ENCODE data around the gene KNCN.

KNCN gene

DNA sequence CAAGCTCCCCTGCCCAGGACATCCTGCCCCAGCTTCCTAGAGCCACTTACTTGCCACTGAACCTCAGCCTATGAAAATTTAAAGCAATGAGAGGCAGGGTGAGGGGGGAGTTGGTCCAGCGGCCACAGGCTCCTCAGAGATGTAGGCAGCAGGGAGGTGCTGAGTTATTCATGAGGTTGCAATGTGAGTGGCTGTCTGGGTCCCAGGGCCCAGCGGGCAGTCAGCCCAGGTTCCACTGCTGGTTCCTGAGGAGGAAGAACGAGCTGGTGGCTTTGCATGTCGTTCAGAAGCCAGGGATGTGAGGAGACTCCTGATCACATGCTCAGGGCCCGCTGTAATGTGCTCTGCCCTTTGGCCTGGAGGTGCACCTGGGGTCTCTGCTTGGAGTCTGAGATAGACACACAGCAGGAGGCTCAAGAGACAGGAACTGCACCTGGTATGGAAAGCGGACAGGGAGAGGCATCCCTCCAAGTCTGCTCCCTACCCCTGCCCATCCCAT, at the start of gene KNCN:
Gene KNCN (minus strand): TSS at position 51 of the 499 bp plus-strand sequence. CDS start 432 bp downstream, outside the sequence.
- in situ Hi-C loops (cut with MboI; ENCODE audit: low sequenced_read_pairs): no loop called here

DNA sequence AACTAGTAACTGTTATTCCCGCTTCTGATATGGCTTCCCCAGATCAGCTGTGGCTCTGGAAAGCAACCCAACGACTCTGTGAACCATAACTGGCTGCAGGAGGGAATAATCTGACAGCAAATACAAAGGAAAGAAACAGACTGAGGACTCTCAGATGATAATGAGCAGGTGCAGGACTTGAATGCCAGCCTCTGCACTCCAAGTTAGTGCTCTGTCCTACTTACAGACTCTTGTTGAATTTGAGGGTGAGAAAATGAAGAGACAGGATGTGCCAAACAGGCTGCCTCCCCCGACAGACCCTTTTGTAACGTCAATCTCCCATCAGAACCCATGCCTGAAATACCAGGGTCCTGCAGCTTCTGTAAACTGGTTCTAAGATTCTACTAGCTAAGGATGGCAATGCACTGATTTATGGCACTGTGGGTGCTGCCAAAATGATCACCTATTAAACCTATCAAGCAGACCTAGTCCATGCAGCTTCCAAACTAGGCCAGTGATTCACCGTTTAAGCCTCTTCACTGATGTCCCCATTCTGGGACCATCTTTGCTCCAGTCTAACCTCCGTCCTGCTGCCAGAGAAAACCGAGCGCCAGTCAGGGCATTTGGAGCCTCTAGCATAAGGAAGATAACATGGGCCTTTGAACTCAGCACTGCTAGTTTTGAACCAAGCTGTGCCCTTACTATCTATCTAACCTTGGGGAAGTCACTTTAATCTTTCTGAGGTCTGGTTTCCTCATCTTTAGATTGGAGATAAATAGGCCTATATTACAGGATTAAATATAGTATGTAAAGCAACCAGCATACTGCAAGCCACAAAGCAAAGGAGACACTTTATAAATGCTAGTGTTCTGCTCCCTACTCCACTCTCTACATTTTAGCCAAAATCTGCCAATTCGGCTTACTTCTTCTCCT, 47.9 kb upstream of the KNCN start:
- in situ Hi-C loops (cut with MboI; ENCODE audit: low sequenced_read_pairs): no loop called here

DNA sequence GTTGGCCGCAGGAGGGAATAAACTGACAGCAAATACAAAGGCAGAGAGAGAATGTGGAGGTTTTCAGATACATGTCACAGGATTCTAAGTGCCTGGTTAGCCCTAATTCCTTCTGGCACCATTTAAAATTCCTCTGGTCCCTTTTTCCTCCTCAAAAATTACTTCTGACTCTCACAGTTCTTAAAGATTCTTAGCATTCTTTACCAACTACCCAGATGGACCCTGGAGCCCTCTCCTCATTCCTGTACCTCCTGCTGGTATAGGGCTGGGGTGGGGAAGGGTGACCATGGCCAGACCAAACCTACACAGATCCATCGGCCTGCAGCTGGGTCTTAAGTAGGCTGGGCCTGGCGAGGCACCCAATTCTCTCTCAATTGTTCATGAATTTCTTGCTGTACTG, 45.4 kb upstream of the KNCN start:
- in situ Hi-C loops (cut with MboI; ENCODE audit: low sequenced_read_pairs): no loop called here

DNA sequence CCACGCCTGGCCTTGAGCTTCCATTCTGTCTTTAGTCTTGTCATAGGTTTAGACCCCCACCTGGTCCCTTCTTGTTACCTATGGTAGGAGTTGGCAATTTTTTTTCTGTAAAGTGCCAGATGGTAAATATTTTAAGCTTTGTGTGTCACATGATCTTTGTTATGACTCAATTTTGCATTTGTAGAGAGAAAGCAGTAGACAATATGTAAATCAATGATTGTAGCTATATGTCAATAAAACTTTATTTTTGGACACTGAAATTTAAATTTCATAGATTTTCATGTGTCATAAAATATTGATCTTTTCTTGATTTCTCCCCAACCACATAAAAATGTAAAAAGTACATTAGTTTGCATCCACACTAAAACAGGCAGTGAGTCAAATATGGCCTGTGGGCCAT, 44.6 kb upstream of the KNCN start:
- in situ Hi-C loops (cut with MboI; ENCODE audit: low sequenced_read_pairs): no loop called here

DNA sequence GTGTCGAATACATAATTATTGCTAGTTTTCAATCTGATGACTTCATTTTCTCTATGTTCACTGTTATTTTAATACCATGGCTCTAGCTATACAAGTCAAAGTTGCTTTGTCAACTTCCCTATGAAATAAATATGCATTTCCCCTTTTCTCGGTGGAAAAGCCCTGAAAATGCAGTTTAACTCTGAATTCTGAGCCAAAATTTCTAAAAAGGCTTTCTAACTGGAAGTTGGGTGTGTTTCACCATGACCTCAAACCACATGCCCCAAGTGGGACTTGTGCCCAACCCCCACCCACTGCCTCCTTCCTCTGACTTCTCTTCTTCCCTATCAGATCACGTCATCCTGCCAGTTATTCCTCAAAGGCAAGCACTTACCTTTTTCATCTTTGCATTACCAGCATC, 43.7 kb upstream of the KNCN start:
- in situ Hi-C loops (cut with MboI; ENCODE audit: low sequenced_read_pairs): no loop called here

DNA sequence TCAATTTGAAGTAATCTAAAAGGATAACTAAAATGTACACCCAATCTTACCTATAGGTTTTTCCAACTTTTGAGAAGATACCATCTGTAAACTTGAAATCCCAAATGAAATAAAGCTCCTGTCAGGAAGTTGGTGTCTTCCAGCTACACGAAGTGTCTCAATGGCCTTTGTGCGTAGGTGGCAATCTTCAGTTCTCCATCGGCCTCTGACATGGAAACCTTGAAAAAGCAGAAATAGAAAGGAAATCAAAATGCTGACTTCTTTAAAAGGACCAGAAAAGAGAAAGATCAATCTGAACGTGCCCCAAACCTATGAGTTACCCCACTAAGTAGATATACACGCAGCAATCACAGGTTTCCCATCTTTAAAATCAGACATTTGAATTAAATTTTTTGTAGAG, 42.6 kb upstream of the KNCN start:
- in situ Hi-C loops (cut with MboI; ENCODE audit: low sequenced_read_pairs): no loop called here

DNA sequence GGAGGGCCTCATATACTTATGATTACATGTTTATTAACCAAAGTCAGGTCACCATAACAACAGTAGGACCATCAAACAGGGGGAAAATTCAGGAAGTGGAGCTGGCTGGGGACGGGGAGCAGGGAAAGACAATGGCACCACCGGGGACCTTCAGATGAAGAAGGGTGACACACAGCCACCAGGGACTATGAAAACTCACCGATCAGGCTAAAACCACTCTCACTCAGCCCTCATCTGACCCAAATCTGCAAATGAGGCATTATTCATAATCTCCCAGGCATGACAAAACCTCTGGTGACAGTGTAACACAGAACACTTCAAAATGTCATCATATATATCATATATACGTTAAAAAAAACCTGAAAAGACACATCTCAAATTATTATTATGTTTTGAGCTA, 41.4 kb upstream of the KNCN start:
- in situ Hi-C loops (cut with MboI; ENCODE audit: low sequenced_read_pairs): no loop called here

DNA sequence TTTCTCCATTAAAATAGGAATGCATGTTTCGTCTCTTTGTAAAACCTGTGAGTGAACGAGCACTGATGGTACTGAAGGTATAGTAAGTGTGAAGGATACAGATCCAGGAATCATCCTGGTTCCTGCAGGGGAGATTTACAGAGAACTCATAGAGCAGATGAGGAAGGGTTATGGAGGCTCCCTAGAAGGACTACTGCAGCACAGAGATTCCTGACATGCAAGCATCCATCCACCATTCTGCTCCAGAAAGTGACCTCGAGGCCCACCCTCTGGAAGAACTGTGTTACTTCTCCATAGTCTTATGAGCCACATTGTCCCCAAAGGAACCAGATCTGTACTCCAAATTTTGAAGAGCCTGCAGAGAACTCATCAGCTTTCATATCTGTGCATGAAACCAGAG, 38.1 kb upstream of the KNCN start:
- in situ Hi-C loops (cut with MboI; ENCODE audit: low sequenced_read_pairs): no loop called here

DNA sequence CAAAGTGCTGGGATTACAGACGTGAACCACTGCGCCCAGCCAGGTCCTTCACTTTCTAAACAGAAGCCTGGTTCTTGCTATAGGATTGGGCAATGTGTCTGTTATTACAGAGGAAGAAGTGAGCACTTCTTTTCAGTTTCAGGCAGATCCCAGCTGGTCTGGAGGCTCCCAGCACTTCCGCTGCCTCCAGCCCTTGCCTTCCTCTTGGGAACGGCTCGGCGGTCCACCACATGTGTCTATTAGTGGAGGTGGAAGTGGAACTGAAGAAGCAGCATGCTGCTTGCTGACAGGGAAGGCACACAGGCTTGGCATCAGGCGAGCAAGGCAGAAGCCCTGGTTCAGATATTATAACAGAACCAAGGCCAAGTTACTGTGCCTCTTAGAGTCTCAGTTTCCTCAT, 35.6 kb upstream of the KNCN start:
- in situ Hi-C loops (cut with MboI; ENCODE audit: low sequenced_read_pairs): no loop called here

DNA sequence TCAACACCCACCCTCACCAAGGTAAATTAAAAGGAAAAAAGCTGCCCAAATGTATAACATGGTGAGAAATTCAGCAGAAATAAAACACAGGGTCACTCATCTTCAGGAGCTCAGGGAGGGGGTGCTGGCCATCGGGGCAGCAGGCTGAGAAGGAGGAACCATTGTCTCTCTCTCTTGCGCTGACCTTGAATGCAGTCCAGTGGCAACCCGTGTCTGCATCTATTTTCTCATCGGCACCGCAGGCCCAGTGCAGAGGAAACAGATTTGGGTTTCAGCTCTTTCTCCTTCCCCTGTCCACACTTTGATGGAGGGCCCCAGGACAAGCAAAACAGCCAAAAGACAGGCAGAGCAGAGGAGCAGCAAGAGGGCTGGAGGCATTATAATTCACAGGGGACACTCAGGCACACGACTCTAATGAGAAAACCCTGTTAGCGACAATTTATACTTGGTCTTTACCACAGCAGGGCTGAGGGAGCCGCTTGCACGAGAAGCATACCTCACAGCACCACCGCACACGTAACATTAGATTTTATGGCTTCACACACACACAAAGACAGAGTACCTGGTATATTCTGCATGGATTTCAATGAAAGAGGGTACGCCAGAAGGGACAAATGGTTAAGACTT, 34.0 kb upstream of the KNCN start:
- in situ Hi-C loops (cut with MboI; ENCODE audit: low sequenced_read_pairs): no loop called here

DNA sequence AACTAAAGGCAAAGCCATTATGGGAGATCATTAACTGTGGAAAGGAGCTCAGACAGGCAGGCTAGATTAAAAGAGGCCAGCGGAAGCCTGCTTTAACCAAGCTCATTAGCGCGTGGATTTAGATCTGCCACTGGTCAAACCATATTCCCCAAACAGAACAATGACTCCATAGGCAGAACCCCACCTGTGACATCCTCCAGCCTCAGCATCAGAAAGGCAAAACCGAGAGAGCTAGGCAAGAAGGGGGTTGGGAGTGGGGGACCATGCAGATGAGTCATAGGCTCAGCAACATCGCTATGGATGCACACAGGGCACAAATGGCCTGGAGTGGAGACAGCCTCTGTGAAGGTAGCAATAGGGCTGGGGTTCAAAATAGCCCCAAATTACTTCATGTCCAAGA, 32.0 kb upstream of the KNCN start:
- in situ Hi-C loops (cut with MboI; ENCODE audit: low sequenced_read_pairs): no loop called here

DNA sequence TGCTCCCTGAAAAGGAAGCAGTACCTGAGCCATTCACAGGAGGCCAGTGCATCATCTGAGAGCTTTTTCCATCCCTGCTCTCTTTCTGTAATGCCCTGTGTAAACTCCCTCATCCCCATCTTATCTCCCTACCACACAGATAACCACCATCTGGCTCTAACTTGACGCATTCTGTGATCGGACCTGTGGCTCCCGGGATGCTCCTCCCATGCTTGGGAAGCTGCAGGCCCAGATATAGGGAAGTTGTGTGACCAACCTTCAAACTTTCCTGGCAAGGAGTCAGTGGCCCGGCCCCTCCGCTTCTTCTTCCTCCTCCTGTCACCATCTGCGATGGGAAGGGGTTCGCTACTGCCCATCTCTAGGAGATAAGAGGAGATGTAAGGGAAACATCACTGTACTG, 31.5 kb upstream of the KNCN start:
- in situ Hi-C loops (cut with MboI; ENCODE audit: low sequenced_read_pairs): no loop called here

DNA sequence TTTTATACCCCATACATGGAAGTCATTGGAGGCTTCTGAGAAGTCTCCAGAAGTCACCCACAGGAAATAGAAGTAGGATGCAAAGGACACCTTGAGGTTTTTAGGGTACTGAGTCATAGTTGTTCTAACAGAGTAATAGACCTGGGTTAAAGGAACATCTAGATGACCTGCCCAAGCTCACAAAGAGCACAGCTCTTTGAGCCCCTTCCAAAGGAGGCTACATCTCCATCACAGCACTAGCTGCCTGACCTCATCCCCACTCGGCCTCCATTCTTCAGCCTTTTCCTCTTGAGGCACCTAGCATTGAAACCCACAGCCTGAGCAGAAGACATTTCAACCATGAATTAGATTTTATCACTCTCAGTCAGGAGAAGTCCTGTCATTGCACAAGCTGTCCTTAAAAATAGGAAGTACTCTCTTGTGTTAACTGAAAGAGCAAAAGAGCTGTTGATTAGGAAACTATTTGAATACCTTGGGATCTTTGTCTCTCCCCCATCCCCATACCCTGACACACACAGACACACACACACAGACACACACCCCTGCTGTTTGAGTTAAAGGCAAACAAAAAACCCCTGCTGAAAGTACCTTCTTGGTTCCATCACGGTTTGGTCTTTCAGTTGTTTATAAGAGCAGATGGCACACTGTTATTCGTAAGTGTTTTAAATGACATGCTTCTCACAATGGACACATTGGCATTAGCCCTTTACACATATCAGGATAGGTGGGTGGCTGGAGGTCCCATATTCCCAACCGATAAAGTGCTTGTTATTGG, 30.4 kb upstream of the KNCN start:
- in situ Hi-C loops (cut with MboI; ENCODE audit: low sequenced_read_pairs): no loop called here

DNA sequence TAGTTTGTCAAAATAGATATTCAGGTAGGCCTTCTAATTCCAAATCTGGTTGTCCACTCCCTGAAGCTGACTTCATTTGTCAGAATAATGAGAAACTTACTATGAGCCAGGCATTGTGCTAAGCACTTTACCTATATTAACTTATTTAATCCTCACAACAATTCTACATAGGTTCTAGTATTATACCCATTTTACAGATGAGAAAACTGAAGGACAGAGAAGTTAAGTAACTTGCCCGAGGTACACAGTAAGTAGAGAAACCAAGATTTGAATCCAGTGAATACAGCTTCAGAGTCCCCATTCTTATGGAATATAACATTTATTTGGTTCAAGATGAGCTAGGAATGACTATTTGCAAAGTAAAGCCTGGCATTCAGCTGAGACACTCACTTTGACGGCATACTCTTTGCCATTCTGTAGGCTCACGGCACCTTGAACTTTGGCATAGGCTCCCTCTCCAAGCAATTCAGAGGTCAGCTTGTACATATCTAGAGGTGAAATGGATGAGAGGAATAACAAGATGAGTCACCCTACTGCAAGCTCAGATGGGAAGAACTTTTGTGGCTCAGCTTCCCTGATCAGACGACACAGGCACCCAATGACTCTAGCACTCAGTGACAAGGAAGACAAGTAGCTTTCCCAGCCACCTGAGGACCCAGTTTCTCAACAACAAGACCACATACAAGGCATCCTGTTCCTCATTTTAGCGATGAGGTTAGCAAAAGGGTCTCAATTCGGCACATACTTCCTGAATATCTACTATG, 28.9 kb upstream of the KNCN start:
- in situ Hi-C loops (cut with MboI; ENCODE audit: low sequenced_read_pairs): no loop called here

DNA sequence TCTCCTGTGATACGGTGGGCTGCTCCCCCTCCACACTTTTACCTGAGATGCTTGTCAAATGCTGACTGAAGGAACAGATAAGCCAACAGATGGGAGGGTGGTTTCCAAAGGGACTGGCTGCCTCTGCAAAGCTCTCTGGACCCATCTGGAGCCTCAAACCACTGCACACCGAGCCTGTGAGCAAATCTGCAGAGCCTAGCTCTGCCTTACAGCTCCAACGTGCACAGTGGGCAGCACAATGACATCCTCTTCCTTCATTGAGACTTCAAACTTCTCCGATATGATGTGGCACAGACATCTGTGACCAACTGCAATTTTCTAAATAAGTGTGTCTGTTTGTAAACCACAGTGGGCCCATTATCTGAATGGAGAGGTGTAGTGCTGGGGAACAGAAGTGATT, 26.2 kb upstream of the KNCN start:
- in situ Hi-C loops (cut with MboI; ENCODE audit: low sequenced_read_pairs): no loop called here

DNA sequence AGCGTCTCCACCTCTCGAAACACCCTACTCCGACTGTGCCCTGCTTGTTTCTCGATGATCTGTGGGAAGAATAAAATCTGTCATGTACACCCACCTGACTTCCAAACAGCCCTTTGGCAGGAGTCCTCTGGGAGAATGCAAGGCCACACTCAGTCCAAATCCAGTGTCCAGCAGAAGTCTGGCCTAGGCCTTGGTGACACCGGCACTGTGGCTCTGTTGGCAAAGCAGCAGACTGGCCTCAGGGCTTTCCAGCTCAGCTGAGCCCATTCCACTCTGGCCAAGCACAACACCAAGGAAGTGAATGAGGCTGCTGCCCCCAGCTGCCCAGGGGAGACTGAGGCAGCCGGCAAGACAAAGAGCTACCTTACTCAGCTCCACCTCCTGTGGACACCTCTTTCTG, 25.1 kb upstream of the KNCN start:
- in situ Hi-C loops (cut with MboI; ENCODE audit: low sequenced_read_pairs): no loop called here

DNA sequence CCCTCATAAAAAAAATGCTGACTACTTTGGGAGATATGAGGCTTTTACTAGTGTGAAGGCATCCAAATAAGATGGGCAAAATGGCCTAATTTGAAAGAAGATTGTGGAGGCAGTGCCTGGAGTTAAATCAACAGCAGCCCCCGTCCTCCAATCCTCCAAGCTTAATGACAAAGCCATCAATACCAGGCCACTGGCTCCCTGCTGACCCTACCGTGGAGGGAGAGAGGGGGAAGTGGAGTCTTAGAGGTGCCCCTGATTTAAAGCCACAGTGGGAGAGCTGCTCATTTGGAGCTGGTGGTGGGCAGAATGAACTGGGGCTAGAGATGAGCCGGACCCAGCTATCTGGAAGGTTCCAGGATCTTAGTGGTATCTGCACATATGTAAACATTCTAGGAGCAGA, 24.3 kb upstream of the KNCN start:
- in situ Hi-C loops (cut with MboI; ENCODE audit: low sequenced_read_pairs): no loop called here

DNA sequence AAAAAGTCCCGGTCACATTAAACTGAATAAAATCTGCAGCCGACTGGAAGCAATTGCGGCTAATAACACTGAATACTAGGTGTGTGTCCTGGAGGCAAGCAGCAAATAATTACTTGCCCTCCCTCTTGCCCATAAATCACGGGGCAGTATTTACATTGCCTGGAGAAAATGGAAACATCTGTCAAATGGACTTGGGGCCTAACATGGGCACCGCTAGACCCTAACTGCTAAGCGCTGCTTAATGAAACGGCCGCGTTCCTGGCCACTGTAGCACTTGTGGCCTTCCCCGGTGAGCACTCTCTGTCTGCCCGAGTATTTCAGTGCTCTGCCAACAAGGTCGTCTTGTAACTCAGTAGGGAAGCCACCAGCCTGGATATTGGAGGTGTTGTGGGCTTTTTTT, 23.9 kb upstream of the KNCN start:
- in situ Hi-C loops (cut with MboI; ENCODE audit: low sequenced_read_pairs): no loop called here

DNA sequence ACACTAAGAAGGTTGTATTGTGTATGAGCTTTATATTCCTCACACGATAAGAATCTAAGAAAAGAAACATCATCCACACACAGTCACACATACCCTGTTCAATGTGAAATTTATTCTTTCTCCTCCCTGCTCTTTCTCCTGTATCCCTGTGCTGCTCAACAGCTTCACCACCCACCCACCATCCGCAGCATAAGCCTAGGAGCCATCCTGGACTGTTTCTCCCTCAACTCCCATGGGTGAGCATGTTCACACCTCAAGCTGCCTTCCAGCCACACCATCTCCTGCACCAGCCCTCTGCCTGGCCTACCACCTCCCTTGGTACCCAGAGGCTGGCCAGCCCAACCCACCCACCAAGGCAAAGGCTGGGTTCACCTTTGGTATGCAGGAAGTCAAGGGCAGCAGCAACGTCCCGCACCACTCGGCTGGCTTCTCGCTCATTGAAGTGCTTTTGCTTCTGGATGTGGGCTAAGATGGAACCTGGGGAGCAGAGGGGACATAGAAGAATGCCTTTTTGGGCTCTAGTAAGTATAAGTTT, 20.3 kb upstream of the KNCN start:
- in situ Hi-C loops (cut with MboI; ENCODE audit: low sequenced_read_pairs): no loop called here

DNA sequence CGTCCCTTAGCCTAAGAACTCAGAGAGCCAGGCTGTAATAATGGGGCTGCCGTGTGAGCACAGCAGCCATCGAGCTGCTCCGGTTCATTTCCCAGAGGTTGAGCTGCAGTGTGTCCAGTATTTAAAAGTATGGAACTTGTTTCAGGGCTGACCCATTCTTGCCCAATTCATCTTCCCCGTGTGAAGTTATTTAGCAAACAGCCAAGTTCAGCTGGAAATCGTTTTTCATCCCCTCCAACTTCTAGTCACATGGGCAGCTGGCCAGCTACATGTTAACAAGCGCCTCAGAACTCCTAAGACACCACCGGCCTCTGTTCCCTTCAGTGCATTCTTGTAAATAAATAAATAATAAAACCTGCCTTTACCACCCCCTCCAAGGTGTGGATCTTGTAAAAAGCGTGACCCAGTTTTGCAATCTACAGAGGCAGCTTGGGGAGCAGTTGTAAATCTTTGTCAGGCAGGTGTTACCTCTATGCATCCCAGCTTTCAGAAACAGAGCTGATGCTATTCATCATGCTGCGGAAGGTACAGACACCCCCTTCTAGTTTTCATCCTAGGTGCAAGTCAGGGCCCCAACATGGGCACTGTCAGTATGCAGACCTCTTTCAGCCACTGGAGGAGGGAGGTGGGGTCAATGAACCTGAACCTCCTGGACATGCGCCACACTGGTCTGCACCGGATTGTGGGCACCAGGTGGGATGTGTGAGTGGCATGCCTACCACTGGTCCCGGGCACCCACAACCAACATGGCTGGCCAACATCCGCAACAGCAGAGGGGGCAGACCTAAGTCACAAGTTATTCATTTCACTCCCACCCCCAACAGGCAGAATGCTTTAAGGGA, 18.7 kb upstream of the KNCN start:
- in situ Hi-C loops (cut with MboI; ENCODE audit: low sequenced_read_pairs): no loop called here
